ENCODE results near the gene ACTR1A. TPM values are rescaled to one million over a fixed set of nuclear protein-coding genes. Genes with fewer than 3 reads are reported as not detected.

Gene ACTR1A
- total and polyA plus RNA-seq, 2 donors (not counting 1 experiment from before 2014, with no cell fraction given), result 38.3 to 58.3 TPM

GRCh38 chr10:102522874-102523249, 20.4 kb upstream of the ACTR1A start:
- intact Hi-C loops (cut with micrococcal nuclease), result no loop called here
- no peaks in the 10 kb centered on the region for H3K4me1 Mint-ChIP-seq

More at GRCh38 chr10:102522874-102523249, 20.4 kb upstream of the ACTR1A start:
- Histone ChIP-seq H4K20me1 (ENCODE audit: control insufficient read depth, insufficient read depth, low read length, poor library complexity, severe bottlenecking) (peaks cover 4% of the 10 kb centered on the region), H2AFZ (ENCODE audit: insufficient read depth, low read depth, low read length, poor library complexity, severe bottlenecking) (no peak overlapping the region), H3K4me1 (ENCODE audit: control insufficient read depth in 2 of 2, insufficient read depth in 2 of 2, low read length in 2 of 2) (no peaks in the 10 kb centered on the region), H3K36me3 (replicated peaks in 1 of 2; ENCODE audit: control extremely low read depth in 1 of 2, control insufficient read depth in 1 of 2, extremely low read depth in 1 of 2, insufficient read depth in 2 of 2, low read length in 1 of 2) (peaks cover 0 to 23% of the 10 kb centered on the region in 2 experiments), H3K79me2 (ENCODE audit: control insufficient read depth, insufficient read depth, low read length) (peaks cover 42% of the 10 kb centered on the region), H3K9me3 (ENCODE audit: control extremely low read depth in 1 of 3, control insufficient read depth in 2 of 3, insufficient read depth in 1 of 3, low read length in 2 of 3) (no peaks in the 10 kb centered on the region), H3K4me3 (ENCODE audit: control extremely low read depth in 1 of 5, extremely low read depth in 1 of 5, insufficient read depth in 1 of 5, low read depth in 2 of 5, low read length in 4 of 5) (no peak overlapping the region), H3K27ac (ENCODE audit: low read length in 2 of 2) (no peak overlapping the region), H3K27me3 (replicated peaks in 1 of 4; ENCODE audit: control extremely low read depth in 1 of 4, control insufficient read depth in 3 of 4, insufficient read depth in 4 of 4, low read length in 3 of 4) (no peaks in the 10 kb centered on the region), H3K9ac (ENCODE audit: low read length) (no peak overlapping the region), H3K4me2 (replicated peaks; ENCODE audit: low read depth, low read length, poor library complexity, severe bottlenecking) (no peak overlapping the region)
- Mint-ChIP-seq H3K27me3 (no peaks in the 10 kb centered on the region), H3K27ac (no peak overlapping the region), H3K9me3 (ENCODE audit: insufficient read depth) (no peaks in the 10 kb centered on the region), H3K4me3 (no peak overlapping the region)
- ChIA-PET POLR2A (no interaction called here), CTCF (interaction anchor here (1.0 kb wide), 1 partner anchor 61 kb away, joined by 3 read pairs; no protein-coding TSS in a partner anchor)
- no peak for TF ChIP-seq EZH2 (IDR thresholded peaks at IDR 0.05; ENCODE audit: borderline replicate concordance, insufficient read depth, low read depth, low read length, poor library complexity, severe bottlenecking)
- TF ChIP-seq CTCF (IDR thresholded peaks at IDR 0.05), result no peak
- WGBS (ENCODE audit: insufficient coverage), result no CpG with 5 or more reads among the region's 1 CpG
- DNase-seq, result no peak
- ATAC-seq (ENCODE audit: low read depth), result no peak
